NCI-H774 (cell line): ENCODE results near the gene PHLDB1.
A peak's percentile ranks its signal among the peaks of the same experiment; 100 is the strongest.

Experiments used
- DNase-seq: peaks from one replicate; lab custom pipeline; 2025; lab: John Stamatoyannopoulos, UW

The PHLDB1 gene

DNA sequence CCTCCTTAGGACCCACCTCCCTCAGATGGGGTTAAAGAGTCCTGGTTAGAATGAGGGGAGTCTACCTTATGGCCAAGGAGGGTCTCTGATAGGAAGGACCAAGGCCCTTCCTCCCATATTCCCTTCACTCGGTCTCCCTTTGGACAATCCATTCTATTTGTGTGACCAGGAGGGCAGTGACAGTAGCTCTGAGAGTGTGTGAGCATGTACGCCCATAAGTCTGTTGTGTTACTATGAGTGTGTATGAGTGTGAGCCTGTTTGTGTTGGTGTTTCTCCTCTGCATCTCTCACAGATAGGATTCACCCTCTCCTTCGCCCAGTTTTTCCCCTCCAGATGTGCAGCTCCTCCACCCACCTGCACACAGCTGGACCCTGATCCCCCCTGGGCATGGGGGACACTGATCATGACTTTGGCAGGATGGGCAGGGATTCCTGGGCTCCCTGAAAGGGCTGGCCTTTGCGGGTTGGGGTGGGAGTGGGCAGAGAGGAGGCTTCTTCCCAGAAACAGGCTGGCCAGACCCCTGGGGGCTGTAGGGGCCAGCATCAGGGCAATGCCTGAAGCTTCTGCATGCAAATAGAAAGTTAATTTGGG, 14.5 kb downstream of the PHLDB1 start:
- DNase-seq = no peak

- peak; percentile 84 for DNase-seq
These were observed 15.2 kb downstream of the PHLDB1 start for GRCh38 chr11:118622376-118623268.

DNA sequence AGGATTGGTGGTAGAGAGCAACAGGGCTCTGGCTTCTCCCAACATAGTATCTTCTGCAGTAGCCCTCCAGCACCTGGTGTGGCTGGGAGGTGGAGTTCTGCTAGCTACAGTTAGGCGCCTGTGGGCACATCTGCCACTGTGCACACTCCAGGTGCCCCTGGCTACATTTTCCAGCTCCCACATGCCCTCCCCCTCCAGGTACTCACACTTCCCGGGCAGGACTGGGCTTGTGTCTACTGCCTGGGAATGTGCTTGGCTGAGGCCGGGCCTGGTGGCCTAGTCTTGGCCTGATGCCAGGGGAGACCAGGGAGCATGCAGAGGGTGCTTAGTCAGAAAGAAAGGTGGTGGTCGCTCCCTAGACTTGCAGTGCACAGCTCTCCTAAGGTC, 15.8 kb downstream of the PHLDB1 start:
- DNase-seq = peak; percentile 82

DNA sequence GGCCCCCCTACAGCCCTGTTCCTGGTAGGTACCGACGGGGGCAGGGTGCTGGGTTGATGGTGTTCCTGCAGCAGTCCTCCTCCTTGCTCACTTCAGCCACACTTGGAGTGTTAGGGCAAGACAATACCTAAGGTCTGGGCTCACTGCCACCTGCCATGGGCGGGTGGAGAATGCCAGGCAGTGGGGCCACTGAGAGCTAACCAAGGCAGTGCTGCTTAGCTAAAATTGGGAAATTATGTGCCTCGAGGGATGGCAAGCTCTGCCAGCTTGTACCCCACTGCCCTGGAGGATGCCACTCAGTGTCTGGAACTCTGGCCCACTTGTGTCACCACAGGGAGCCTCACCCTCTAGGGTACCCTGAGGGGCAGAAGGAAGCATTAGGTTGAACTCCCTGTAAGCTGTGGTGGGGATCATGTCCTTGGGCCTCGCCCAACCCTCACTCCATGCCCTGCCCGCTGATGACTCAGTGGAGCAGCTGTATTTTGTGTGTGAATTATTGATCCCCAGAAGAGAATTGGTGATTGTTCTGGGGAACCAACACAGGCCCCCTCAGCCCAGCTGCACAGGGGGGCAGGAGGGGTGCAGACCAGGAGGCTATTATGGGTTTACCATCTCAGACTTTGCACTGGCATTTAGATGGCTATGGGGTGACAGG, 17.7 kb downstream of the PHLDB1 start:
- DNase-seq = no peak

DNA sequence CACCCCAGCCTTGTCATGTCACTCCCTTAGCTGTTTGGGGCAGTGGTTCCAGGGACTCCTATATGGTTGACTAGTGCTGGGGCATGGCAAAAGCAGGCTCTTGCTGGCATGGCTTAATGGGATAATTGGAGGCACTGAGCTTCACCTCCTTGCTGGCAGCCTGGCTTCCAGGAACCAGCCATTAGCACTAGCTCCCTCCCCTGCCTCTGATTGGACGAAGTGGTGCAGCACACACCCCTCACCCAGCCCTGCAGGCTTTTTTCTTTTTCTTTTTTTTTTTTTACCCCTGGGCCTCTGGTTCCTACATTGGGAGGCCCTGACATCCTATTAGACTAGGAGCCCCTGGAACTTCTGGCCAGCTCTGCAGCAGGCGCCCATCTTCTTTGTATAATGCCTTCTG, 18.6 kb downstream of the PHLDB1 start:
- DNase-seq = peak; percentile 37

- DNase-seq = no peak
These were observed 20.2 kb downstream of the PHLDB1 start for GRCh38 chr11:118627566-118627965.

DNA sequence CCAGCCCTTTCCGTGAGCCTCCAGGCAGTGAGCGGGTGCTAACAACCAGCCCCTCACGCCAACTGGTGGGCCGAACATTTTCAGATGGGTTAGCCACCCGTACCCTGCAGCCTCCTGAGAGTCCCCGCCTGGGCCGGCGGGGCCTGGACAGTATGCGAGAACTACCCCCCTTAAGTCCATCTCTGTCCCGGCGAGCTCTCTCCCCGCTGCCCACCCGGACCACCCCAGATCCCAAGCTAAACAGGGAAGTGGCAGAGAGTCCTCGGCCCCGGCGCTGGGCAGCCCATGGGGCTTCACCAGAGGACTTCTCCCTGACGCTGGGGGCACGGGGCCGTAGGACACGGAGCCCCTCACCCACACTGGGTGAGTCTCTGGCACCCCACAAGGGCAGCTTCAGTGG, 20.6 kb downstream of the PHLDB1 start:
- DNase-seq = no peak

GRCh38 chr11:118628432-118628831, 21.0 kb downstream of the PHLDB1 start:
- no peak for DNase-seq

- no peak for DNase-seq
These were observed 21.6 kb downstream of the PHLDB1 start for GRCh38 chr11:118628861-118629549.

DNA sequence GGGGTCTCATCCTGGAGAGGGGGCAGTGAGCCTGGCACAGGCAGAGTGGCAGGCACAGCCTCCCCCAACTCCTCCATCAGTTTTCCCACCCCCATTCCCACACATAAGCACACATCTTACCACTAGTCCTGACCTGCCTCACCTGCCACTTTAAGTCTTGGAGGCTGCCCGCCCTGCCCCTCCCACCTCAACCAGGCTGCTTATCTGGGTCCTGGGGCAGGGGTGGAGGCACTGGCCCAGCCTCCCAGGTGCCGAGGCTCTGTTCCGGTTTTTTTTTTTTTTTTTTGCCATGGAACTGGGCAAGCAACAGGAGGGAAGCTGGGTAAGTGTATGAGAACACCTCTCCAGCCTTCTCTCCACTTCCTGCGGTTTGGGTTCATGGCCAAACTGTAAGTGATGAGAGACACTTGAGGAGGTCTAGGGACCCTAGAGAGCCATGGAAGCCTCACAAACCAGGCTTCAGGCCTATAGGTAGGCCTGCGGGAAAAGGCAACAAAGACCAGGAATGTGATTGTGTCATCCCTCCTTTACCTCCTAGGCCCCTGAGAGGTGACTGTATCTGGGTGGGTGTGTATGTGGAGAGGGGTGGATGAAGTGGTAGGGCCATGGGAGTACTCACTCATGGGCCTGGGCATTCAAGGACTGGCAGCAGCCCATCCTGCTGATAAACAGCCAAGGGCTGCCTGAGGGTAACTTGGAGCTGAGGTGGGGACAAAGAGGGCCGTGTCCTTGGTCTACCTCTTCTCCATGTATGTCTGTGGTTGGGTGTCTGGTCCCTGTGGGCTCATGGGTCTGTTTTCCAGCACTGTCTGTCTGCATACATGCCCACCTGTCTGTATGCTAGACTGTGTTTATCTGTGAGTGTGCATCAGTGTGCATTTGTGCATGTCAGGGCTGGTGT, 22.6 kb downstream of the PHLDB1 start:
- DNase-seq = no peak

DNA sequence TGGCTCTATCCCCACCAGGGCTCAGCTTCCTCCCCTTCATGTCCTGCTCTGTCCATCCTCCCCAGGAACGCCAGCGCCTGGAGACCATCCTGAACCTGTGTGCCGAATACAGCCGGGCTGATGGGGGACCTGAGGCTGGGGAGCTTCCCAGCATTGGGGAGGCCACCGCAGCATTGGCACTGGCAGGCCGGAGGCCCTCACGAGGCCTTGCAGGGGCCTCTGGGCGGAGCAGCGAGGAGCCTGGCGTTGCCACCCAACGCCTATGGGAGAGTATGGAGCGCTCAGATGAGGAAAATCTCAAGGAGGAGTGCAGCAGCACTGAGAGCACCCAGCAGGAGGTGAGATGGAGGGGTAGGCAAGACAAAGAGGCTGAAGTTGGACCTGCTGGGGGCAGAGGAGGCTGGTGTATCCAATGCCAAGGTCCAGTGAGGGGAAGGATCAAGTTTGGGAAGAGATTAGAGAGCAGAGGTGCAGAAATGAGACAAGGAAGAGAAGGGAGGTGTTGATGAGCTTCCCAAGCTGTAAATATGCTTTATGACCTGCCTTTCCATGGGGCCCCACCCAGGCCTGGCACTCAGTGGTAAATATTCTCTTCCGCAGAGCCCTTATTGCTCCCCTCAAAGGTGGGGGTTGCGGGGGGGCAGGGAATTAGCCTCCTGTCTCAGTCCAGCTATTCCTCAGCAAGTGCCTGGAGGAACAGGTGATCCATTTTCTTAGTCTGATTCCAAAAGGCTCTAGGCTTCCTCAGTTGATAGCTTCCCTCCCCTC, 23.9 kb downstream of the PHLDB1 start:
- DNase-seq = no peak

DNA sequence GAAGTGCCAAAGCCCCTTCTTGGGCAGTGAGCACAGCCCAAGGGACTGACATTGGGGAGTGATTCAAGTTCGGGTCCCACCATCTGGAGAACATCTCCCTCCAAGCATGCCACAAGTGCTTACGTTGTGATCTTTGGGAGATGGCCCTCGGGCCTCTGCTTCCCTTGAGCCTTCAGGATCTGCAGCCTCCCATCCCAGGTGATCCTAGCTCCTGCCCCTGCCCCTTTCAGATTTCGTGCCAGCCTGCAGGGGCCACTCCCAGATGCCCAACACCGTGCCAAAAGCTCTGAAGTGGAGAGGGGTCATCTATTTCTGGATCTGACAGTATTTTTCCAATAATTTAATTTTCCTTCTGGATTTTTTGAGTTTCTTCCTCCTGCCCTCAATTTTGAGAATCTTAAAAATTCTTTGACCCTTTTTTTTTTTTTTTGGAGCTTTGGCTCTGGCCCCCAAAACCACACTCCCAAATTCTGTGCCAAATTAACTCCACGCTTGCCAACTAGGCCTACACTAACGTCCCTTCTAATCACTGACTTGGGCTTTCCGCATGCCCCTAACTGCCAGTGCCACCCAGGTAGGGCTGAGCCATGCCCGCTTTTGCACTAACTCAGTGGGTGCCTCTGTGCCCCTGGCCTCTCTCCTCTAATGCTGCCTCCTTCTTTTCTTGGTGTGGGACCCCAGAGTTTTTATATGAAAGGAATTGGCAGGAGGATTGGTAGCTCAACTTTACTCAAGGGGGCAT, 25.3 kb downstream of the PHLDB1 start:
- DNase-seq = no peak

- DNase-seq = no peak
These were observed 25.9 kb downstream of the PHLDB1 start for GRCh38 chr11:118633319-118633690.

GRCh38 chr11:118633979-118634378, 26.6 kb downstream of the PHLDB1 start:
- no peak for DNase-seq

- DNase-seq = peak; percentile 82
These were observed 27.2 kb downstream of the PHLDB1 start for GRCh38 chr11:118634431-118635236.

- no peak for DNase-seq
These were observed 27.8 kb downstream of the PHLDB1 start for GRCh38 chr11:118635237-118635591.

- DNase-seq = no peak
These were observed 28.2 kb downstream of the PHLDB1 start for GRCh38 chr11:118635642-118636041.

DNA sequence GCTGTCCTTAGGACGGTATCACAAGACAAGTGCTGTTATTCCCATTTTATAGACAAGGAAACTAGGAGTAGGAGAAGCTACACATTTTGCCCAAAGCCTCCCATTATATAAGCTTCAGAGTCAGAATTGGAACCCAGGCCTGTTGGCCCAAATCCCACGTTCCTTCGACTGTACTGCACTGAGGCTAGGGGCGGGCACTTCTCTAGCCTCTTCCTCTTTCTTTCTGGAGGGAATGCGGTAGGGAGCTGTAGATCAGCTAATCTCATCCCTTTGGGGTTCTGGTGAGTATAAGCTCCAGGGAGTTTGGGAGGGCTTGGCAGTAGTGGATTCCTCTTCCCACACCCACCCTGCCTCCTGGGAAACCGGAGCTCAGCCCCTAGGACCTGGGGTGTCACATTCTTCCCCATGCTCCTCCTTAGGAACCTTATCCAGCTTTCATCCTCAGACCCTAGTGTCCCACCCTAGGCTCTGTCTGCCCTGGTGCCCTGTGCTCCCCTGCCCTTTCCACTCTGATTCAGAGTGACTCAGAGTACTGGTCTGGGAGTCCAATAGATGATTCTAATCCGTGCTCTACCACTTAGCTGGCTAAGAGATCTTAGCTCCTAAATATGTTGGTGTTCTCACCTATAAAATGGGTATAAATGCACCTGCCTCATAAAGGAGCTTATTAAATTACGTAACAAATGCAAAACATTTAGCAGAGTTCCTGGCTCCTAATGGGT, 29.3 kb downstream of the PHLDB1 start:
- DNase-seq = no peak

- DNase-seq = no peak
These were observed 31.3 kb downstream of the PHLDB1 start for GRCh38 chr11:118638726-118639125.
